ENCODE results near the gene ZNF331.

DNA sequence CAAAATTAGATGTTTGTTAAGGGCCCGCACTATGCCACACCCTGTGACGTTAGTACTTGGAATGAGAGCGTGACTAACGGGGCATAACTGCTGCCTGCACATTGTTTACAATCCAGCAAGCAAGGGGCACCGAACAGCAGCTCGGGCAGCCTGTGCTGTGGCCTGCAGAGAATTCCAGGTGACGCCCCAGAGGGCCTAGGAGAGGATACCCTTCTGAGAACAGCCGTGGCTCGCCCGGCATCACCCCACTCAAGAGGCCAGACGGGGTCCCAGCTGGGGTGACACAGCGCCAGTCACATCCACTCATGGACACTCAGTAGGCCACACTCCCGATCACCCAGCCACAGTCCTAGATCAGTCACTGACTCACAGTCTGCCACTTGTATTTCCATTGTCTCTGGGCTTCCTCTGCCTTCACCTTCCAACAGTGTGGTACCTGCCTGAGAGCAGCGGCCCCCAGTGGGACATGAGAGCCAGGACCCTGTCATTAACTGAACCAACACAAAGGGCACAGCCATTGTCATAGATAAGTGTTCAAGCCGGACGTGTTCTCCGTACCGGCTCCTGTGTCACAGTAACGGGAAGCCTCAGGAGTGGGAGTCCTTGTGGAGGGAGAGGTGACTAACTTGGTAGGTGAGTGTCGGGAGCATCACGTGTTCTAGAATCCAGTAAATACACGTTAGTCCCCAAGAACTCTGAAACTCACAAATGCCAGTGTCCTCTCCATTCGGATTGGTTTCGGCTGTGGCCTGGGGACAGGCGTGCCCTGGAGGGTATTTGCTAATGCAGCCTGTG, 7.5 kb downstream of the ZNF331 start:
- TF ChIP-seq, protein P1, sequence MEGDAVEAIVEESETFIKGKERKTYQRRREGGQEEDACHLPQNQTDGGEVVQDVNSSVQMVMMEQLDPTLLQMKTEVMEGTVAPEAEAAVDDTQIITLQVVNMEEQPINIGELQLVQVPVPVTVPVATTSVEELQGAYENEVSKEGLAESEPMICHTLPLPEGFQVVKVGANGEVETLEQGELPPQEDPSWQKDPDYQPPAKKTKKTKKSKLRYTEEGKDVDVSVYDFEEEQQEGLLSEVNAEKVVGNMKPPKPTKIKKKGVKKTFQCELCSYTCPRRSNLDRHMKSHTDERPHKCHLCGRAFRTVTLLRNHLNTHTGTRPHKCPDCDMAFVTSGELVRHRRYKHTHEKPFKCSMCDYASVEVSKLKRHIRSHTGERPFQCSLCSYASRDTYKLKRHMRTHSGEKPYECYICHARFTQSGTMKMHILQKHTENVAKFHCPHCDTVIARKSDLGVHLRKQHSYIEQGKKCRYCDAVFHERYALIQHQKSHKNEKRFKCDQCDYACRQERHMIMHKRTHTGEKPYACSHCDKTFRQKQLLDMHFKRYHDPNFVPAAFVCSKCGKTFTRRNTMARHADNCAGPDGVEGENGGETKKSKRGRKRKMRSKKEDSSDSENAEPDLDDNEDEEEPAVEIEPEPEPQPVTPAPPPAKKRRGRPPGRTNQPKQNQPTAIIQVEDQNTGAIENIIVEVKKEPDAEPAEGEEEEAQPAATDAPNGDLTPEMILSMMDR (IDR thresholded peaks at IDR 0.05) = no peak
- TF ChIP-seq POLR2A (IDR thresholded peaks at IDR 0.05) = no peak
